ENCODE results near the gene ATXN1.

GRCh38 chr6:16491666-16492313 lies 269.5 kb downstream of the ATXN1 start:
- TF ChIP-seq EP300 (IDR thresholded peaks at IDR 0.05; ENCODE audit: borderline replicate concordance in 1 of 2, low read depth in 2 of 2, low read length in 2 of 2) (no peak), CTCF (IDR thresholded peaks at IDR 0.05; ENCODE audit: control extremely low read depth in 1 of 3, insufficient read depth in 1 of 3, low read depth in 1 of 3, low read length in 3 of 3) (no peak), SP1 (IDR thresholded peaks at IDR 0.05; ENCODE audit: low read depth, low read length) (no peak), RFX5 (IDR thresholded peaks at IDR 0.05; ENCODE audit: borderline replicate concordance, low read depth, low read length) (no peak), FOSL1 (IDR thresholded peaks at IDR 0.05; ENCODE audit: insufficient read depth, low read depth, low read length) (no peak), GABPA (IDR thresholded peaks at IDR 0.05; ENCODE audit: borderline replicate concordance, insufficient read depth, low read length) (no peak)
